Activated CD8-positive, alpha-beta memory T cell treated with anti-CD3 and anti-CD28 coated beads, Interleukin-2, amount 50 U/mL, for 48 hours (primary cell): Measurements from ENCODE around the gene PPP1R9B.

Source experiments
- DNase-seq: peaks from one replicate; pipeline ENCODE4 v3.0.0-alpha.2; 2020

Gene PPP1R9B

DNA sequence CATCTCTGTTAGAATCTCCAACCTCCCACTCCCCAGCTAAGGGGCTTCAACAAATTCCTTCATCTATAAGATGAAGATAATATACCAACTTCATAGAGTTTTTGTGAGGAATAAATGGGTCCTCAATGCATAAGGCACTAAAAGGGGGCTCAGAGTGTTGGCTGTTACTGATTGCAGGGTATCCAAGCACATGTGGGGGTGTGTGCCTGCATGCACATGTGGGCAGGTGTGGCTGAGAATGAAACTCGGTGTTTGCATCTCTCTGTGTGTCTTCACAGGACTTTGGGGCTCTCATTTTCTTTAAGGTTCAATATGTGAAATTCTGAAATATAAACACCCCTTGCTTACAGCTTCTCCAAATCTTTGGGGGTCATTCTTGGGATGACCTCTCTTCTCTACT, 4.1 kb upstream of the PPP1R9B start:
- no peak for DNase-seq

DNA sequence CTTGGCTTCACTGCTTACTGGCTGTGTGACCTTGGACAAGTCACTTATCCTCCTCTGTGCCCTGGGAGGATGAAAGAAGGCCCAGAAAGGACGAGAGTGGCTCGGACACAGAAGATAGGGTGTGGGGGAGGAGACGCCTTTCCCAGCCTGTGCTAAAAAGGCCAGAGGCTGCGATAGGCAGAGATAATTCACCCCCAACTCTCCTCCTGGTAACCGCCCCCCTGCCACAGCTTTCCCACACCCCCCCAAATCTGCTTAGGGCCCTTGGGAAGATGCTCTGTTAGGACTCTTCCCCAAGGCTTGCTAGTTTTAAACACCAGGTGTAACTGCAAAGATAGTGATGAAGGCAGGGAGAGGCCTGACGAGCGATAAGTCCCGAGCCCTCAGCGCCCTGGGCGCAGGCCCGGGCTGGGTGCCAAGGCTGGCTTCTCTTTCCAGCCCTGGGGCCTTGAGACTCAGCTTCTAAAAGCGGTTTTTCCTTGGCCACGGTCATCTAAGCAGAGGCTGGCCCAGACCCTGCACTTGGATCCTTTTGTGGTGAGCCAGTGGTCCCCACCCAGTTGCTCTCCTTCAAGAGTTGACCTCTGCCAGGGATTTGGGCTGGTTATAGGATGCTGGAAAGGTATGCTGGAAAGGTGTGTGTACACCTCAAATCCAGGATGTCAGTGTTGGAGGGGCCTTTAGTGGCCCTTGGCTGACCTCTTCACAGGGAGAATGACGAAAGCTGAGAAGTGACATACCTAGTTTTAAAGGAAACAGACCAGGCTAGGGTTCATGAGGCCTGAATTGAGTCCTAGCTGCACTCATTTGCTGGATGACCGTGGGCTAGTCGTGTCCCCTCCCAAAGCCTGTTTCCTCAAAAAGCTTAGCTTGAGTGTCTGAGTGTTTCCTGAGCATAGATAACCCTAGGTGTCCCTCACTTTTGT, 3.4 kb upstream of the PPP1R9B start:
- DNase-seq: no peak

DNA sequence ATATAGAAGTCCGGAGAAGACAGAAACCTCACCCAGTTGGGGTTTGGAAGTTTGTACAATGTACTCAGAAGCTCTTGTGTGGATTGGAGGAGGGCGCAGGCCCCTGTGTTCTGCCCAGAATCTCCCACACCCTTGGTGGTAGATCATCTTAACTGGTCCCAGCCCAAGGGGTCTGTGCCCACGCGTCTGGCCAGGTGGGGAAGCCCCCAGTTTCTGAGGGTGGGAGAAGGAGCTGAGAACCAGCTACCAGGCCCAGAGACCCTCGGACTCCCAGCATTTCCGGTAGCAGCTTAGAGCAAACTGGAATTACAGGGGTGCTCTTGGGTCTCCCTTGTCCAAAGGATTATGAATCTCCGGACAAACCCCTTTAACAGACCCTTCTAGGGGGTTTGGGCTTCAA, 2.3 kb upstream of the PPP1R9B start:
- DNase-seq: no peak

DNA sequence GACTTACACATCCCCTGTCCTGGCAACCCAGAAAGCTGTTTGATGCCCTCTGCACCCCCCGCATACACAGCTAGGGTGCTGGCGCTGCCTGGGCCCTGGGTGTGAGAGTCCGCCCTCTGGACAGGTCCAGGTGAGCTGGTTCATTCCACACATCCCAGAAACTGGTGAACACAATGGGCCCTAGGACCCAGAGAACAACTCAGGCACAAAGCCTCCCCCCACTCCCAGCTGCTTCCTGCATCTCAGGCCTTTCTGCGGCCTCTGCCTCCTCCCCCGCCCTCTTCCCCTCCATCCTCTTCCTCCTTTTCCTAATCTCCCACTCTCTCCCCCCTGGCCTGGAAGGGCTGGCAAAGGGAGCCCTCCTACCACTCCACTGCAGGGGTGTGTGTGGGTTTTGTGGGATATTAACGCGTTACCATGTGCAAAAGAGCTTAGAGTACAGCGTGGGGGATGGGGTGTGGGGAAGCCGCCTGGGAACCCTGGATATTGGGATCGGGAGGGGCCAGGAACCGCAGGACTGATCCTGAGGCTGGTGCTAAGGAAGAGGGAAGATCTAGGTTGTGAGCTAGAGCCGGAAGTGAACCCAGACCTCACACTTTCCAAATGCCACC, 1.6 kb upstream of the PPP1R9B start:
- DNase-seq: no peak

DNA sequence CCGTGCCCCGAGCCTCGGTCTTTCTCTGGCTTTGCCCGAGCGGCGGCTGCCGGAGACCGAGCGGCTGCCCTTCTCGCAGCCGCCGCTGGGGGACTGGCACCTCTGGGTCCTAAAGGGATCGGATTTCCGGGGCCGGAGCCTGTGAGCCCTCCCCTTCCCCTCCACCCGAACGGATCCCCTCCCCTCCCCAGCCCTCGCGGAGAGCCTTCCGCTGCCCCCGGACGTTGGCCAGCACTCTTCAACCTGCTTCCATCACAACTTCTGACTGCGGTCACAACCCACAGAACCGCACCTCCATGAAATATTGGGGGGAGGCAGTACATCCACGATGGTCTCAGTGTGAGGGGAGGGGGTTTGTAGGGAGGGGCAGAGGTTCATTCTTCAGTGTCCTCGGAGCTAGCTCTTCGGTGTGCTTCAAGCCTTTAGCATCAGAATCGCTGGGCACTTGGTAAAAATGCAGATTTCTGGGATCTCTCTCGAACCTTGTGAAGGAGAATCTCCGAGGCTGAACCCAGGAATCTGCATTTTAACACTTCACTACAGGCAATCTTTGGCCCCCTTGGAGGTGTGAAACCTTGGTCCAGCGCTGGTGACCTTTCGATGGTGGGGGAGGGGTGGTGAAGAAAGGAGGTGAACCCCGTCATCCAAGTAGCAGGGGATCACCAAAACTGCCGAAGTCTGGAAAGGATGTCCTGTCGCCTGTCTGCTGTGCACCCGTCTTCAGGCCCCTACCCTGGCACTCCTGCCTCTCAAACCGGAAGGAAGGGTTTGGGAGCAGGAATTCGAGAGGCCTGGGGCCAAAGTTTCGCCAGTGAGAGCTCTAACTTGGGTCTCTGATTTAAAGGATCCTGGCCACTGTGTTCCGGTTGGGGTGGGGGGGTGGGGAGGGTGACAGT, 812 bp upstream of the PPP1R9B start:
- DNase-seq: peak; percentile 91

DNA sequence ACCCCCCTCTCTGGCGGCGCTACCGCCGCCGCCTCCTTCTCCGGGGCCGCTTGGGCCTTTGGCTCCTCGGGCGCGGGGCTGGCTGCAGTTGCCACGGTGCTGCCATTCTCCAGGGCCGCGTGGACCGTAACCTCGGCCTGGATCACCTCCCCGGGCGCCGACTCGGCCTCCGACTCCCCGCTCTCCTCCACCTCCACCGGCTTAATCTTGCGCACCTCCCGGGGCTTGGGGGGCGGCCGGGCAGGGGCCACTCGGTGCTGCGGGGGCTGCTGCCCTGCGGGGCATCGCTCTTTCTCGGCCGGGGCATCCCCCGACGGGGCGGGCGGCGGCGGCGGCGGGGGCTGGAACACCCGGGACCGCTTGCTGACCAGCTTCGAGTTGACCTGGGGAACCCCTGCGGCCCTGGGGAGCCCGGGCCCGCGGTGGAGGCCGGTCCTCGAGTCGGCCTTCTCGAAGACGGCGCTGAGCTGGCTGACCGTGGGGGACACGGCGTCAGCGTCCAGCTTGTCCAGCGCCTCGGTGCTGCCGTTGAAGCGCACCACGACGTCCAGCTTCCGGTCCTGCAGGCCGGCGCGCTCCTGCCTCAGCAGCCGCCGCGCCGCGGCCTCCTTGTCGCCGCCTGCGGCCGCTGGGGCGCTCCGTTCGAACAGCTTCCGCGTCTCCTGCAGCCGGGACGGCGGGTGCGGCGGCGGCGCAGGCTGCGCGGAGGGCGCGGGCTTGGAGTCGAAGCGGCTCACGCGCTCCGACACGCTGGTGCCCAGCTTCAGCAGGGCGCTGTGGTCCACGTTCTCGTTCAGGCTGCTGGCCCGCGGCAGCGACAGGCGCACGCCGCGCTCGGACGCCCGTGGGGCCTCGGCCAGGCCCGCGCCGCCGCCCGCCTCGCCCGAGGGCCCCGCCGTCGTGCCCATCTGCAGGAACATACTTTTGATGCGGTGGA, 792 bp downstream of the PPP1R9B start:
- no peak for DNase-seq

DNA sequence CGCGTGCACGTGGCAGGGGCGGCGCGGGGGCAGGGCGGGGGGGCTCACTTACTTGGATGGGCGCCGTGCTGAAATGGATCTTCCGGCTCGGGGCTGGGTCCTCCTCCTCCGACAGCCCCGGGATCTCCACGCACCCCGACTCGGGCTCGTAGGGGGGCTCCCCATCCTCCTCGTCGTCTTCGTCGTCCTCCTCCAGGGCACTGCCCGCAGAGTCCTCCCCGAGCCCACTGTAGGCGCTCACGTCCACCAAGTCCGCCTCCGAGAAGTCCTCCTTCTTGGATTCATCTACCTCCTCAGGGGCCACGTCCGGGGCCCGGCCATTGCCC, 1.4 kb downstream of the PPP1R9B start:
- DNase-seq: no peak

DNA sequence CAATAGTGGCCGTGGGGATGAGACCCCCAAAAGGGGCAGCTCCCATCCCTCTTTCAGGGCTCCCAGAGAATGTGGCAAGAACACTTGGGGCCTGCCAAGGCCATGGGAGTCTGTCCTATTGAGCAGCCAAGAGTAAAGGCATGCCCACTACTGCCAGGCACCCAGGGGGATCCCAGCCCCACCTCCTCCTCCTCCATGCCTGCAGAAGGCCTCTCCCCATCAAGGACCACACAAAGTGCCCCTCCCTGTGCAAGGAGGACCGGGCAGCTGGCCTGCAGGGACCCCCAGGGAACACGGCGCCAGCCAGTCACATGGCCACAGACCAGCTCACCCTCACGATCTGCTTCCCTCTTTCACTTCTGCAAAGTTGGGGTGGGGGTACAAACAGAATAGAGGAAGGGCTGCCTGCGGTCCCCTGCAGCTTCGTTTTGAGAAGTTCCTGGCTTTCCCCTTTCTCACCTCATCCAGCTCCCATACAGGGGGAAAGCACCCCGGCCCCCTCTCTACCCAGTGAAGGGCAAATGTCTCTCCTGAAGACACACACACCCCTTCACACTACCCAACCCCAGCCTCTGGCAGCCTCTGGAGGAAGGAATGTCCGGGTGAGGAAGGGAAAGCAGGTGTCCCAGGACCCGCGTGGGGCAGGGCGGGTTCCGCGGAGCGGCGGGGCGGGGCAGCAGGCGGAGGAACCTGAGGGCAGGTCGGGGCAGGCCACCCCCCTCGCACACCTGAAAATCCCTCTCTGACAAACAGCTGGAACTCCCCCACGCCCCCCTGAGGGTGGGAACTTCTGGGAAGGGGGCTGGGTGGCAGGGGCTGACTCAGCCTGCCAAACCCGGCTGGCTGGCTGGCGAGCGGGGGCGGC, 2.0 kb downstream of the PPP1R9B start:
- peak; percentile 86 for DNase-seq

DNA sequence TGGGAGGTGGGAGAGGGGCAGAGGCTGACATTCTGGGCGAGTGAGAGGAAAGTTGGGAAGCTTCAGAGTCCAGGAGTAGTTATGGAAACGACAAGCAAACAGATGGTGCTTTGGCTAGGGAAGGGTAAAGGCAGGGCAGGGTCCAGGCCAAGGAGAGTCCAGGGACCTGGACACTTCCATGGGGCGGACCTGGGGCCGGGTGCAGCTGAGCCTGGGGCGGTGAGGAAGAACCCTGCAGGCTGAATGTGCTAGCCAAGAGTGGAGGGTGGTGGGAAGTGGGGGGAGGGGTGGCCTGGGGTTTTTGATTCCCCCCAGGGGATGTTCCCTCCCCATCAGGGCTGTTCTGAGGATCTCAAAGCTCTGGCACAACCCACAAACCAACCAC, 2.6 kb downstream of the PPP1R9B start:
- no peak for DNase-seq

DNA sequence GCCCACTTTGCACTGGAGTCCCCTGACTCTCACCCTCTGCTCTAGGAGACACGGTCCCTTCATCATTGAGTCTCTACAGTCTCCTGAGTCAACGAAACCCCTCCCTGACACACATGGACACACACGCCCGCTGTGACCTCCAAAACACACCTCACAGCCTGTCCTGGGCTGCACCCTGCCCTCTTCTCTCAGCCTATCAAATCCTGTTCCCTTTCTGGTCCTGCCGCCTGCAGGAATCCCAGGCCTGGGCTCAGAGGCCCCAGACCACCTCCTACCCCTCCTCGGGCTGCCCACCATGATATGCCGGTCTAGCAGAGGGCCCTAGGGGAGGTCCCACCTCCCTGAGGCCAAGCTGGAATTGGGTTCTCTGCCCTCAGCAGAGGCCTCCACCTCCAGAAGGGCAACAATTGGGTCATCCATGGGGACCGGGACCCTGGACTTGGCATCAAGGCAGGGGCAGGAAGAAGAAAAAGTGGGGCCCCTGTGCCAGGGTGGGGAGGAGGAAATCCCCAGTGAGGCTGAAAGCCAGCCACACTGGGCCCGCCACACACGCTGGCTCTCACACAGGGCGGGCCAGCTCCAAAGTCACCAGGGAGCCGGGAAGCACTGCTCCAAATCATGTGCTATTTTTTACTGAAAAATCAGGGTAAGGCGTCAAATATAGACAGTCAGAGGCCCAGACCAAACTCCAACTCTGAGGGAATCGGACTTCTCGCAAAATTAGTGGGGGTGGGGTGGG, 3.4 kb downstream of the PPP1R9B start:
- no peak for DNase-seq

DNA sequence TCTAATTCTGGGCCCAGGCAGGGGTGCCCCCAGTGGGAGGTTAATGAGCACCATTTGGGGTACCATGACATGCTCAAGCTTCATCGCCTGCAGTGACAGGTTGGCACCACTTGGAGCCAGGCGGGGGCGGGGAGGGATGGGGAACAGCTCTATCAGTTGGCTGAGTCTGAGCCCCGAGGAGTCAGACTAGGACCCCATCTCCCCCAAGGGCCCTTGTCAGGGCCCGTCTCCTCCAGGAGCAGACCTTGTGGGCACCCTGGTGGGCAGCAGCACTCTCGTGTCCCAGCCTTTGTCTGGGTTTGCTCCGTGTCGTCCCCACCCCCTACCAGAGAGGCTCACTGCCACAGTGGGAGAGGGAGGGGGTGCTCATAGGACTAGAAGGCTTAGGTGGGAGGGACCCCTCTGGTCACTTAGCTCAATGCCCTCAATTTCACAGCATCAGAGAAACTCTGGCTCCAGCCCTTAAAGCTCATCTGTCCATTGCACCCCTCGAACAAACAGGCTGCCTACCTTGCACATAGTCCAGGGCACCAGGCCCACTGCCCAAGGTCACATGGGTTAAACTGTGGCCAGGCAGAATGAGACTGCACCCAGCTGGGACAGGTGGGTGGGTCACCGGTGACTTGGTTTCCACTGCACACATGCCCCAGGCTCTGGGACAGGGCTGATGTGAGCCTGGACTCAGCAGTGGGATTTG, 4.1 kb downstream of the PPP1R9B start:
- DNase-seq: no peak

DNA sequence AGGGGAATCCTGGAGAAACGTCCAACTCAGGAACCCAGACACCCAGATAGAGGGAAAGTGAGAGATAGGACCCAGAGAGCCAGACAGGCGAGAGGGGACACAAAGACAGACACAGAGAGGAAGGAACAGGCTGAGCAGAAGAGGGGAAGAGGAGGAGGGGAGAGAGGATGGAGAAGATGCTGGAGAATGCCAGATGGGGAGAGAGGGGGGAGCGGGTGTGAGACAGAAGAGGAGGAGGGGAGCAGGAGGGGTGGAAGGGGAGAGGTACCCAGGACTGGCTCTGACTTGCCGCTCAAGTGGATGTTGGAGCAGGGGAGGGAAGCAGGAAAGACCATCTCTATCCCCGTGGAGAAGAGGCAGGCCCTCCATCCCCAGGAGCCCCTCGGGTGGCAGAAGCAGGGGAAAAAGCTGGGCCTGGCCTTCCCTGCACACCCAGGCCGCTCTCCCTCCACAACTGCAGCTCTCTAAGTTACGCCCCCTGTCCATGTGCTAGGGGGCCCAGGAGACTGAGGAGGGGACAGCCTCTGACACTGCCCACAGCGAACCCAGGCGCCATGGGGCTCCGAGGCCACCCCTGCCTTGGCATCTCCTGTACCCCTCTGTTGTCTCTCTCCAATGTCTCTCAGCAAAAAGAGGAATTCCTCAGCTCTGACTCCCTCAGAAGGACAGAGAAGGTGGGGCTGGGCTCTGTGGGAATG, 4.8 kb downstream of the PPP1R9B start:
- DNase-seq: no peak

DNA sequence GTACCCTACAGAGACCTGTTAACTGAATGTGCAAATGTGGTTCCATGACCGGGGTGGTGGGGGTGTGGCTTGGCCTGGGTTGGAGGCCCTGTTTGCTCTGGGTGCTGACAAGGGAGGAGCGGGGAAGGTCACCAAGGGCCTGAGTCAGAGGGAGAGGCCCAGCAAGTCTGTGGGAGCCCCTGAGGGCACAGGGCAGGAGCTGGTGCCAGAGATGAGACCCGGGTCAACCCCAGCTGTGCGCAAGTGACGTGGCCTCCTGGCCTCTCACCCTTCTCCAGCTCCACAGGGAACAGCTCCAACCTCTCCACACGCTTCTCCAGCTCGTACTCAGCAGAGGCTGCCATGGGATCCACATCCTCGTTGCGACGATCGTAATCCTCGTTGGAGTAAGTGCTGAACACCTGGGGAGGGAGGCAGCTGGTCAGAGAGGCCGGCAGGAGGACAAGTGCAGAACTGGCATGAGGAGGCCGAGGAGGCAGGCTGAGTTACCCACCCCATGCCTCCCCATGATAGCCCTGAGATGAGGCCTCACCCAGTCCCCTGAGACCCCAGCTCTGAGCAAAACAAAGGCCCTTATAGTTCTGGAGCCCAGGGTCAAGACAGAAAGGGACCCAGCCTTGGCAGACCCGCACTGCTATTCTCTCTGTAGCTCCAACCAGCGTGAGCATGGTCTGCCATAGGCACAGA, 5.5 kb downstream of the PPP1R9B start:
- DNase-seq: no peak

DNA sequence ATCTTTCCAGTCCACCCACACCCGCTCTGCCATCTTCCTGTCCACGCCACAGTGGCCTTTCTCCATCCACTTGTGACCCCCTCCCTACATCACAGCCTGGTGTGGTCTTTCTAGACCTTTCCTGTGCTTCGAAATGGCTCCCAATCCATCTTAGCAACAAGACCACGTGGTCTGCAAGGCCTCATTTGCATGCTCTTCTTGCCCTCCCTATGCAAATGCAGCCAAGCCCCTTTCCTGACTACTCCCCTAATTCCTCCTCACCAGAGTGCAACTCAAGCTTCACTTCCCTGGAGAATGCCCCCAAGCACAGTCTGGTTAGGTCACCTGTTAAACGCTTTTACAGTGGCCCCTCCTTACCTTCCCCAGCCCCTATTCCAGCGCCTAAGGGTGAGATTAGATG, 6.1 kb downstream of the PPP1R9B start:
- no peak for DNase-seq

DNA sequence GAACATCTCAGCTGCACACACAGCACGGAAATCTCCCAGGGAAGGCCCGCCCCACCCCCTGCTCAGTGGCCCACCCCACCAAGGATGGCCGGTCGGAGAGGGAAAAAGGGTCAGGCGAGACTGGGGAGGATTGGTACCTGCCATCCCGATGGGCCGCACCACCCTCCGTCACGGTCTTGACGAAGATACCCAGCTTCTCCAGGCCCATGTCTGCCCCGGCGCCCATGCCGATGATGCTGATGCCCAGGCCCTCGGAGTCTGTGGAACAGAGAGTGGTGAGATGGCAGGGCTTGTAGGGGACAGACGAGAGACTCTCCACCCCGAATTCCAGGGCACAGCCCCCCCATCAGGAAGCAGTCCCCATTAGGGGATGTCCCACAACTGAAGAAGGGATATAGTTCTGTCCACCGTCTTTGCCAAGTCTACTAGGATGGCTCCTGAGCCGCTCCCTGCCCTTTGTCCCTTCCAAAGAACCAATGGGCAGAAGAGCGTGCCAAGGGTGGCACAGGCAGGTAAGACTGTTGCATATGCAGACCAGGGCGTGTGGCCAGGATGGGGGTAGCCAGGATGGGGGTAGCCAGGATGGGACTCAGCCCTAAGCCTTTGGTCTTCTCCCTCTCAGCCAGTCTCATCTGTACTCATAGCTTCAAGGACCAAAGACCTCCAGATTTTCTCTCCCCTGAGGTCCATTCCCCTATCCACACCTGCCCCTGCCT, 6.9 kb downstream of the PPP1R9B start:
- DNase-seq: no peak

DNA sequence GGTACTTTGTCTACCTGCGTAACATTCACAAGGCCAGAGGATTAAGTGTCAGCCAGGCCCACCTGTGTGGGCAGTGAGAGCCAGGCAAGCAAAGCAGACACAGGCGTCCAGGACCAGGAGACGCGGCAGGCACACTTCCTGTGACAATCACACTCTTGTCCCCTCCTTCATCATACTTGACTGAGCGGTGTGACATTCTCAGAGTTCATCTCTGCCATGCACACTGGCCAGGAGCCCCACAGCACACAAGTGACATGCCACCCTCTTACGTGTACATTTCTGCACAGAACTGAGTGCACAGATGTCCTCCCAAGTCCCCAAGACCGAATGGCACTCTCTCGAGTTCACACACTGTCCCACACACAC, 8.7 kb downstream of the PPP1R9B start:
- no peak for DNase-seq

DNA sequence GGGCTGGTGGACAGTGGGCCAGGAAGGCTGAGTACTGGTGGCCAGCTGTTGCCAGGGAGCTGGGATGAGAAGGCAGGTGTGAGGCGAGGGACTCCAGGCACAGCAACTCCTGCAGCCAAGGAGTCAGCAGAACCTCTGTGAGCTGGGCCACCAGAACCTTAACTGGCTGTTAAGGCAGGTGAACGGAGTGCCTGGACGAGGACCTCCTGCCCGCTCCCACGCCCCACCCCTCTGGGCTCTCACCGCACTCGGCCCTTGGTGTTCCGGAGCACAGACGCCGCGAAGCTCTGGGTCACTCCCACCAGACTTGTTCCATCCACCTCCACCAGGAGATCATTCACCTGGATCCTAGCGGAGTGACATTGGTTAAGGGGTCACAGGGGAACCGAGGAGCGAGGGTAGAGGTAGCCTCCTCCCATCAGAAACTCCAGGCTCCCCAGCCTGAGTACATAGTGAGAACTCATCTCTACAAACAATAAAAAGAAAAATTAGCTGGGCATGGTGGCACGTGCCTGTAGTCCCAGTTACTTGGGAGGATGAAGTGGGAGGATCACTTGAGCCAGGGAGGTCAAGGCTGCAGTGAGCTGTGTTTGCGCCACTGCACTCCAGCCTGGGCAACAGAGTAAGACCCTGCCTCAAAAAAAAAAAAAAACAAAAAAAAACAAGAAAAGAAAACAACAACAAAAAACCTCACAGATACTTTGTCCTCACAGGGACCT, 9.3 kb downstream of the PPP1R9B start:
- DNase-seq: no peak
